ENCODE data around the gene ZNF444. TPM values are rescaled to one million over a fixed set of nuclear protein-coding genes. Genes with fewer than 3 reads are reported as not detected.
"Not testable (repeated sequence)": the region's sequence is repeated elsewhere in the genome, so short reads cannot be mapped to it uniquely, and the experiment has no call there.

Gene ZNF444
- total and polyA plus RNA-seq, 2 donors (not counting 1 experiment from before 2014, with no cell fraction given), result 24.1 to 37.7 TPM

- H3K4me3 ChIP-seq (ENCODE audit: control extremely low read depth in 1 of 5, extremely low read depth in 1 of 5, insufficient read depth in 1 of 5, low read depth in 2 of 5, low read length in 4 of 5); H3K36me3 ChIP-seq (replicated peaks in 1 of 2; ENCODE audit: control extremely low read depth in 1 of 2, control insufficient read depth in 1 of 2, extremely low read depth in 1 of 2, insufficient read depth in 2 of 2, low read length in 1 of 2); DNase-seq; H3K27ac ChIP-seq (ENCODE audit: low read length in 2 of 2); H3K9me3 ChIP-seq (ENCODE audit: control extremely low read depth in 1 of 3, control insufficient read depth in 2 of 3, insufficient read depth in 1 of 3, low read length in 2 of 3); H3K4me1 ChIP-seq (ENCODE audit: control insufficient read depth in 2 of 2, insufficient read depth in 2 of 2, low read length in 2 of 2); H4K20me1 ChIP-seq (ENCODE audit: control insufficient read depth, insufficient read depth, low read length, poor library complexity, severe bottlenecking); ATAC-seq (ENCODE audit: low read depth); H3K27me3 ChIP-seq (replicated peaks in 1 of 4; ENCODE audit: control extremely low read depth in 1 of 4, control insufficient read depth in 3 of 4, insufficient read depth in 4 of 4, low read length in 3 of 4); H2AFZ ChIP-seq (ENCODE audit: insufficient read depth, low read depth, low read length, poor library complexity, severe bottlenecking); H3K4me2 ChIP-seq (replicated peaks; ENCODE audit: low read depth, low read length, poor library complexity, severe bottlenecking); H3K4me3 Mint-ChIP-seq; H3K9ac ChIP-seq (ENCODE audit: low read length); POLR2A ChIA-PET; H3K4me1 Mint-ChIP-seq; H3K79me2 ChIP-seq (ENCODE audit: control insufficient read depth, insufficient read depth, low read length); H3K9me3 Mint-ChIP-seq (ENCODE audit: insufficient read depth); H3K27ac Mint-ChIP-seq; intact Hi-C loops (cut with micrococcal nuclease): not testable (repeated sequence)
- H3K27me3 Mint-ChIP-seq, result peaks cover 12% of the 10 kb centered on the region
- WGBS (ENCODE audit: insufficient coverage), result 100% methylated on average over 2 of the region's 11 CpGs
- CTCF ChIA-PET, result interaction anchor here (1.3 to 16.2 kb wide), 2 partner anchors 99 to 110 kb away, joined by 4 to 196 read pairs; no protein-coding TSS in a partner anchor
Observed at GRCh38 chr19:56176310-56176709, 35.2 kb downstream of the ZNF444 start.

GRCh38 chr19:56176881-56177280 is 35.8 kb downstream of the ZNF444 start:
- H3K4me2 ChIP-seq (replicated peaks; ENCODE audit: low read depth, low read length, poor library complexity, severe bottlenecking), result no peak overlapping the region
- no peaks in the 10 kb centered on the region for H3K27me3 ChIP-seq (replicated peaks in 1 of 4; ENCODE audit: control extremely low read depth in 1 of 4, control insufficient read depth in 3 of 4, insufficient read depth in 4 of 4, low read length in 3 of 4)
- H3K9me3 ChIP-seq (ENCODE audit: control extremely low read depth in 1 of 3, control insufficient read depth in 2 of 3, insufficient read depth in 1 of 3, low read length in 2 of 3), result no peaks in the 10 kb centered on the region
- H3K4me1 ChIP-seq (ENCODE audit: control insufficient read depth in 2 of 2, insufficient read depth in 2 of 2, low read length in 2 of 2), result peaks cover 0 to under 1% of the 10 kb centered on the region in 2 donors
- no peak overlapping the region for H3K9ac ChIP-seq (ENCODE audit: low read length)
- ChIA-PET CTCF (interaction anchor here (16.2 kb wide), 1 partner anchor 99 kb away, joined by 196 read pairs; no protein-coding TSS in a partner anchor), POLR2A (no interaction called here)
- TF ChIP-seq CTCF (IDR thresholded peaks at IDR 0.05), result no peak
- TF ChIP-seq EZH2 (IDR thresholded peaks at IDR 0.05; ENCODE audit: borderline replicate concordance, insufficient read depth, low read depth, low read length, poor library complexity, severe bottlenecking), result no peak
- no peaks in the 10 kb centered on the region for H3K9me3 Mint-ChIP-seq (ENCODE audit: insufficient read depth)
- H3K36me3 ChIP-seq (replicated peaks in 1 of 2; ENCODE audit: control extremely low read depth in 1 of 2, control insufficient read depth in 1 of 2, extremely low read depth in 1 of 2, insufficient read depth in 2 of 2, low read length in 1 of 2), result no peaks in the 10 kb centered on the region
- WGBS (ENCODE audit: insufficient coverage), result 97% methylated on average over 18 of the region's 18 CpGs
- H3K4me3 ChIP-seq (ENCODE audit: control extremely low read depth in 1 of 5, extremely low read depth in 1 of 5, insufficient read depth in 1 of 5, low read depth in 2 of 5, low read length in 4 of 5), result no peak overlapping the region
- ATAC-seq (ENCODE audit: low read depth) (no peak), DNase-seq (no peak)
- H4K20me1 ChIP-seq (ENCODE audit: control insufficient read depth, insufficient read depth, low read length, poor library complexity, severe bottlenecking), result no peaks in the 10 kb centered on the region
- no peak overlapping the region for H3K27ac ChIP-seq (ENCODE audit: low read length in 2 of 2)
- no peak overlapping the region for H3K4me3 Mint-ChIP-seq
- H2AFZ ChIP-seq (ENCODE audit: insufficient read depth, low read depth, low read length, poor library complexity, severe bottlenecking), result no peak overlapping the region
- H3K4me1 Mint-ChIP-seq, result no peaks in the 10 kb centered on the region
- peaks cover 10% of the 10 kb centered on the region for H3K27me3 Mint-ChIP-seq
- H3K79me2 ChIP-seq (ENCODE audit: control insufficient read depth, insufficient read depth, low read length), result no peaks in the 10 kb centered on the region
- intact Hi-C loops (cut with micrococcal nuclease), result no loop called here
- no peak overlapping the region for H3K27ac Mint-ChIP-seq
